ENCODE data around the gene XPO6.

XPO6 gene

DNA sequence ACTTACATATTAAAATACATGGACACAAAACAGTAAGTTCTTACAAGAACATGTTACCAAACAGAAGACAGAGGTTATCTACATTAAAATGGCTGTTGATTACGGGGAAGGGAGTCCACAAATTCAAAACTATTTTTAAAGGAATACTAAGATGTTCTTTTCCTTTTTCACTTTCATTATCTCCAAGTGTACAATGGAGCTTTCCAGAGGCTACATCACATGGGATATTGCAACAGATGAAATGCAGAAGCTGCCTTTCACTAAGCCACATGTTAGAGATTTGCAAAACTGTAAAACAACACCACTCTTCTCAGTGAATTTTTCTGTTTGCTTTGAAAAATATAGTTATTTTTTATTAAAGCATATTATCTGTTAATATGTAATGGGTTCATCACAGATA is 53.6 kb downstream of the XPO6 start:
- H3K4me2 ChIP-seq (ENCODE audit: low read depth, low read length, poor library complexity, severe bottlenecking) = no peak overlapping the region
- H3K27me3 ChIP-seq (ENCODE audit: insufficient read depth, low read length, poor library complexity, severe bottlenecking) = no peaks in the 10 kb centered on the region
- no peaks in the 10 kb centered on the region for H3F3A ChIP-seq (ENCODE audit: low read depth)
- no peak overlapping the region for H2AFZ ChIP-seq (ENCODE audit: low read length)
- no peaks in the 10 kb centered on the region for H3K9me3 ChIP-seq (ENCODE audit: insufficient read depth, low read depth, low read length)
- H3K9me2 ChIP-seq (replicated peaks; ENCODE audit: low read depth, low read length) = no peaks in the 10 kb centered on the region
- TF ChIP-seq EZH2phosphoT487 (IDR thresholded peaks at IDR 0.05; ENCODE audit: borderline replicate concordance) = no peak
- TF ChIP-seq, protein P1, sequence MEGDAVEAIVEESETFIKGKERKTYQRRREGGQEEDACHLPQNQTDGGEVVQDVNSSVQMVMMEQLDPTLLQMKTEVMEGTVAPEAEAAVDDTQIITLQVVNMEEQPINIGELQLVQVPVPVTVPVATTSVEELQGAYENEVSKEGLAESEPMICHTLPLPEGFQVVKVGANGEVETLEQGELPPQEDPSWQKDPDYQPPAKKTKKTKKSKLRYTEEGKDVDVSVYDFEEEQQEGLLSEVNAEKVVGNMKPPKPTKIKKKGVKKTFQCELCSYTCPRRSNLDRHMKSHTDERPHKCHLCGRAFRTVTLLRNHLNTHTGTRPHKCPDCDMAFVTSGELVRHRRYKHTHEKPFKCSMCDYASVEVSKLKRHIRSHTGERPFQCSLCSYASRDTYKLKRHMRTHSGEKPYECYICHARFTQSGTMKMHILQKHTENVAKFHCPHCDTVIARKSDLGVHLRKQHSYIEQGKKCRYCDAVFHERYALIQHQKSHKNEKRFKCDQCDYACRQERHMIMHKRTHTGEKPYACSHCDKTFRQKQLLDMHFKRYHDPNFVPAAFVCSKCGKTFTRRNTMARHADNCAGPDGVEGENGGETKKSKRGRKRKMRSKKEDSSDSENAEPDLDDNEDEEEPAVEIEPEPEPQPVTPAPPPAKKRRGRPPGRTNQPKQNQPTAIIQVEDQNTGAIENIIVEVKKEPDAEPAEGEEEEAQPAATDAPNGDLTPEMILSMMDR (conservative IDR thresholded peaks at IDR 0.05; ENCODE audit: low read length) = no peak
- H3K4me1 ChIP-seq (ENCODE audit: insufficient read depth, low read length, poor library complexity, severe bottlenecking) = no peaks in the 10 kb centered on the region
- H3K79me2 ChIP-seq (ENCODE audit: insufficient read depth, low read length) = peaks cover 21% of the 10 kb centered on the region
- H3K4me3 ChIP-seq (ENCODE audit: low read length, poor library complexity, severe bottlenecking) = no peak overlapping the region
- peaks cover 19% of the 10 kb centered on the region for H4K20me1 ChIP-seq (ENCODE audit: insufficient read depth, low read length, poor library complexity, severe bottlenecking)
- H3K36me3 ChIP-seq (ENCODE audit: insufficient read depth, low read length) = peaks cover 71% of the 10 kb centered on the region
- no peak overlapping the region for H3K9ac ChIP-seq (ENCODE audit: low read depth, low read length, poor library complexity, severe bottlenecking)

DNA sequence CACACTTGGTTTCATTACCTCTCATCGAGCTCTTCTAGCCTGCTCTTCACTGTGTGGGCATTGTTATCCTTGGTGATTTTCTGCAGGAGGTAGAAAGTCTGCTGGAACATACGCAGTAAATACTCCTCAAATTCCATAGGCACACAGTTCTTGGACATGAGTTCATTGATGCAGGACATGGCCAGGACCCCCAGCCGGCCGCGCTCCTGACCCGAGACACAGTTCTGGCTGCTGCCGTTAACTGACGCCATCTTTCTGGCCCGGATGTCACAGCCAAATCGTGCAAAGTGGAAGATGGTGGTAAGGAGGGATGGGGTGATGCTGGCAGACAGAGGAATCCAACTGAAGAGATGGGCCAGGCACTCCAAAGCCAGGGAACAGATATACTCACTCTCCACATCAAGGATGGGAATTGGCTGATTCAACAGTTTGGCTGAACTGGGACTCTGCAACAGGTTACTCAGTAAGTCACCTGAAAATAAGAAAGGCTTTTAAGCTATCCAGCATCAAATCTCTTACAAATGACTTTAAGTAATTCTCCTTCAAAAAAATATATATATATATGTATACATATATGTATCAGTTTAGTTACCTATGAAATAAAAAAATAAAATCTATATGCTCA is 55.6 kb downstream of the XPO6 start:
- Histone ChIP-seq H3F3A (ENCODE audit: low read depth) (no peaks in the 10 kb centered on the region), H3K4me3 (ENCODE audit: low read length, poor library complexity, severe bottlenecking) (no peak overlapping the region), H3K9me2 (replicated peaks; ENCODE audit: low read depth, low read length) (no peaks in the 10 kb centered on the region), H3K9ac (ENCODE audit: low read depth, low read length, poor library complexity, severe bottlenecking) (no peak overlapping the region), H2AFZ (ENCODE audit: low read length) (no peak overlapping the region), H3K4me2 (ENCODE audit: low read depth, low read length, poor library complexity, severe bottlenecking) (no peak overlapping the region), H4K20me1 (ENCODE audit: insufficient read depth, low read length, poor library complexity, severe bottlenecking) (peaks cover 4% of the 10 kb centered on the region), H3K36me3 (ENCODE audit: insufficient read depth, low read length) (peaks cover 75% of the 10 kb centered on the region), H3K79me2 (ENCODE audit: insufficient read depth, low read length) (peaks cover 12% of the 10 kb centered on the region), H3K4me1 (ENCODE audit: insufficient read depth, low read length, poor library complexity, severe bottlenecking) (no peaks in the 10 kb centered on the region), H3K27me3 (ENCODE audit: insufficient read depth, low read length, poor library complexity, severe bottlenecking) (no peaks in the 10 kb centered on the region), H3K9me3 (ENCODE audit: insufficient read depth, low read depth, low read length) (no peaks in the 10 kb centered on the region)
- TF ChIP-seq, protein P1 (conservative IDR thresholded peaks at IDR 0.05; ENCODE audit: low read length) = no peak
- no peak for TF ChIP-seq EZH2phosphoT487 (IDR thresholded peaks at IDR 0.05; ENCODE audit: borderline replicate concordance)

- Histone ChIP-seq H3K79me2 (ENCODE audit: insufficient read depth, low read length) (peaks cover 5% of the 10 kb centered on the region; the same call in 1 of the 2 replicates), H3K36me3 (ENCODE audit: insufficient read depth, low read length) (peaks cover 78% of the 10 kb centered on the region)
These were observed 56.5 kb downstream of the XPO6 start for GRCh38 chr16:28155293-28155692.

More at GRCh38 chr16:28155293-28155692, 56.5 kb downstream of the XPO6 start:
- H3K27me3 ChIP-seq (ENCODE audit: insufficient read depth, low read length, poor library complexity, severe bottlenecking) = no peaks in the 10 kb centered on the region
- no peak overlapping the region for H2AFZ ChIP-seq (ENCODE audit: low read length)
- H3F3A ChIP-seq (ENCODE audit: low read depth) = no peaks in the 10 kb centered on the region
- no peak overlapping the region for H3K4me3 ChIP-seq (ENCODE audit: low read length, poor library complexity, severe bottlenecking)
- no peak overlapping the region for H3K9ac ChIP-seq (ENCODE audit: low read depth, low read length, poor library complexity, severe bottlenecking)
- no peaks in the 10 kb centered on the region for H3K9me3 ChIP-seq (ENCODE audit: insufficient read depth, low read depth, low read length)
- TF ChIP-seq, protein P1 (conservative IDR thresholded peaks at IDR 0.05; ENCODE audit: low read length) = no peak
- TF ChIP-seq EZH2phosphoT487 (IDR thresholded peaks at IDR 0.05; ENCODE audit: borderline replicate concordance) = no peak
- no peak overlapping the region for H3K4me2 ChIP-seq (ENCODE audit: low read depth, low read length, poor library complexity, severe bottlenecking)
- H3K9me2 ChIP-seq (replicated peaks; ENCODE audit: low read depth, low read length) = no peaks in the 10 kb centered on the region
- no peaks in the 10 kb centered on the region for H3K4me1 ChIP-seq (ENCODE audit: insufficient read depth, low read length, poor library complexity, severe bottlenecking)
- H4K20me1 ChIP-seq (ENCODE audit: insufficient read depth, low read length, poor library complexity, severe bottlenecking) = peaks cover 3% of the 10 kb centered on the region
